NCI-H2227 treated with DMSO at 0.1 percent for 48 hours (cell line): ENCODE measurements around the gene APIP.

Experiments
- DNase-seq: peaks from one replicate; lab custom pipeline; 2025; lab: John Stamatoyannopoulos, UW

APIP gene

DNA sequence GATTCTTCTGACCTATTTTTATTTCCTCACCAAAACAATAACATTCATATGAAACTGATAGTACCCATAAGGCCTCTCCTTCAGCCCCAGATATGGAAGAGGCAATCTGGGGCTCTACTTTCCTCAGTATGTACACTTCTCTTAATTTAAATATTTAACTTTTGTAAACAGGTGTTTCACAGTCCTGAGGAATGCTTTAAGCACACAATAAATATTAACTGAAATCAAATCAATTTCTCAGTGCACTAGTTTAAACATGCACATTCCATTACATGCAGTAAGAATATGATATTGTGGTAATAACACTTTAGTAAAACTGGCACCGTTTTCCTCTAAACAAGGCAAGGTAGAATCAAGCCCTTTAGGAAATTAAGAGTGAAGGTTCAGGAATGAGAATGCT is 28.9 kb downstream of the APIP start:
- no peak for DNase-seq

DNA sequence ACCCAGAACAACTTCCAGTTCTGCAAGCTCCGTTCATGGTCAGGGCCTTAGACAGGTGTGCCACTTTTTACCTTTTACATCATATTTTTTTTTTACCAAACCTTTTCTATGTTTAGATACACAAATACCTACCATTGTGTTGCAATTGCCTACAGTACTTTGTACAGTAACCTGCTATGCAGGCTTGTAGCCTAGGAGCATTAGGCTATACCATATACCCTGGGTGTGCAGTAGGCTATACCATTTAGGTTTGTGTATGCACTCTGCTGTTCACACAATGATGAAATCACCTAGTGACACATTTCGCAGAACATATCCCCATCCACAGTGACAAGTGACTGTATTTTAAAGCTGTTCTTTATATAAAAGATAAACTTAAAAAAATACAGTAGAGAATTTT is 29.6 kb downstream of the APIP start:
- no peak for DNase-seq

DNA sequence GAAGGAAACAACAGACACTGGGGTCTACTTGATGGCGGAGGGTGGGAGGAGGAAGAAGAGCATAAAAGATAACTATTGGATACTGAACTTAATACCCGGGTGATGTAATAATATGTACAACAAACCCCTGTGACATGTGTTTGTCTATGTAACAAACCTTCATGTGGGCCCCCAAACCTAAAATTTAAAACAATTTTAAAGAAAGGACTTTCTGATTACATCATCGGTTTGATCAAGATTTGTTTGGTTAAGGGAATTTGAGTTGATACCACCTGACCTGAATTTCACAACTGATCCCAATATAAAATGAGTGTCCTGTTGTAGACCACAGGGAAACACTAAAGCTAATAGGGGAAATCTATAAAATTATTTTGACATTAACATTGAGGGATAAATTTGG is 34.3 kb downstream of the APIP start:
- no peak for DNase-seq

DNA sequence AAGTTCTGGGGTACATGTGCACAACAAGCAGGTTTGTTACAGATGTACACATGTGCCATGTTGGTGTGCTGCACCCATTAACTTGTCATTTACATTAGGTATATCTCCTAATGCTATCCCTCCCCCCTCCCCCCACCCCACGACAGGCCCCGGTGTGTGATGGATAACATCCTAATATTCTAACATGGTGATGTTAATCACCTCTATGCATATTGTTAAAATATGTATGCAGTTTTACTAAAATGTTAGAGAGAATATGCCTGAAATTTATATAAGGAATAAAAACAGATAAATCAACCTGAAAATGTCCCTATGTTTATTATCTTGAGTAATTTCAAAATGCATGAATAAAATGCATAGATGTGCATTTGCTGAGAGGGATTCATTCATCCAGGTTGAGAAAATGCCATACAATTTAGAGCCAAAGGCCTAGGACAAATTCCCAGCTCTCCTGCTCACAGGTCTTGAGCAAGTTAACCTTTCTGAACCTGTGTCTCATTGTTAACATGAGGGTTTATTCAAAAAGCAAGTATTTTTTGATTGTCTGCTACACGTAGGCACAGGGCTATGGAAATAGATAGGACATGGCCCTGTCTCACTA is 38.7 kb downstream of the APIP start:
- no peak for DNase-seq

DNA sequence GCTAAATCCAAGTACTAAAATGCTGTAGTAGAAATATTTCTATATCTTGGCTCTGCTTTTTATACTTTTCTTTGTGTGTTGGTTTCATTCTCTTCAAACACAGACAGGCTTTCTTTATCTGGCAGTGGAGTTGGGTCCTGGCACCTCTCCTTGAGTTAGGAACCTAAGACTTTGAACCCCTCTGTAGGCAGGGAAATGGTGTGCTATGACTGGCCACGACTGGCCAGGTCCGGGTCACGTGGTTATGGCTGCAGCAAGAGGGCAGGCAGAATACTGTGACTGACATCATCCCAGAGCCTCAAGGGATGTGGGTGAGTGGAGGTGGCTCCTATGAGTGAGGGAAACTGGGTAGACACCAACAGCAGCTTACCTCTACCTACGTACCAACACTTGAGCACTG is 42.0 kb downstream of the APIP start:
- no peak for DNase-seq

DNA sequence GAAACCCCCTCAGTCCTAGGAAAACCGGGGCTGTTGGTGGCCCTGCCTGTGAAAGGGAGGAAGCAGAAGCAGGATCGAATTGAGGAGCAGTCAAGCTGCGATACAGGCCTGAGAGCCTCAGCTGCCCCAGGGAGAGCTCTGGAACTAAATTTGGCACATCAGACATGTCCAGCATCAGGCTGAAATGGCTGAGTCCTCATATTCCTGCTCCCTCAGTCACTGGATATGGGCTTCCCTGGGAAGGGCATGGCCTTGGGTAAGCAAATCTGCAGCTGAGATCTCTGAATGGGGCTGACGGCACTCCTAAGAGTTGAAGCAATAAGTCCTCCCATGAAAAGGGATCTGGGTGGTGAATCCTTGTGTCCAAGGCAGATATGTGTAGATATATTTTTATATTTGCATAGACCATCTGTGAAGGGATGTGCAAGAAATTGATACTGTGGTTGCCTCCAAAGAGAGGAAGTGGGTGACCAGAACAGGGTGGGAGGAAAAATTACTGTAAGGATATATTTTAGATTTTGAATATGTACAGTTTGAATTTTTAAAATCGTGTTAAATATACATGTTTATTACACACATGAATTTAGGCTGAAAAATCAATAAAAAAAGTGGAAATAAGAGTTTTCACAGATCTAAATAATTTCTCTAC is 45.5 kb downstream of the APIP start:
- DNase-seq, result no peak

DNA sequence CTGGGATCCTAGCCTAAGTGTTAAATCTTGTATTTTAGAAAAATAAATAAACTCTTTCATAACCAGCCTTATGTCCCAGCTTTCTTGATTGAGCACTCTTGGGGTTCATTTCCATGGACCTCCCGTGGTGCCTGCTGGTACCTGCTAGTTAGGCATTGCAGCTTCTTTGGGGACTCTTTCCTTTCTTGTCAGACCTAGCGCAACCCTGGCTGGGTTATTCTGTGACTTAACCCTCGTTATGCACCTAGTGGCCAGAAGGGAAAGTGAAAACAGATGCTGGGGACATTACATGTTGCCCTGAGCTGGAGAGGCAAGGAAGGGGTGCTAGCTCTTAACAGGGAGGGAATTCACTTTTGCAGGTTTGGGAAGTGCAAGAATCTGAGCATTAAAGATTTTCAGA is 46.8 kb downstream of the APIP start:
- DNase-seq, result no peak

DNA sequence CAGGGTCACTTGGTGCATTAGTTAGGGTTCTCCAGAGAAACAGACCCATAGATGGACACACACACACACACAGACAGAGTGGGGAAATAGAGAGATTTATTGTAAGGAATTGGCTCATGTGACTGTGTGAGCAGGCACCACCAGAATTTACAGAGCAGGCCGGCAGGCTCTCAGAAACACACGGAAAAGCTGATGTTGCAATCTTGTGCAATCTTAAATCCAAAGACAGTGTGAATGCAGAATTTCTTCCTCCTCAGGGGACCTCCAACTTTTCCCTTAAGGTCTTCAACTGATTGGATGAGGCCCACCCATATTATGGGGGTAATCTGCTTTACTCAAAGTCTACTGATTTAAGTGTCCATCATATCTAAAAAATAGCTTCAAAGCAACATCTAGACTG is 49.8 kb downstream of the APIP start:
- no peak for DNase-seq

DNA sequence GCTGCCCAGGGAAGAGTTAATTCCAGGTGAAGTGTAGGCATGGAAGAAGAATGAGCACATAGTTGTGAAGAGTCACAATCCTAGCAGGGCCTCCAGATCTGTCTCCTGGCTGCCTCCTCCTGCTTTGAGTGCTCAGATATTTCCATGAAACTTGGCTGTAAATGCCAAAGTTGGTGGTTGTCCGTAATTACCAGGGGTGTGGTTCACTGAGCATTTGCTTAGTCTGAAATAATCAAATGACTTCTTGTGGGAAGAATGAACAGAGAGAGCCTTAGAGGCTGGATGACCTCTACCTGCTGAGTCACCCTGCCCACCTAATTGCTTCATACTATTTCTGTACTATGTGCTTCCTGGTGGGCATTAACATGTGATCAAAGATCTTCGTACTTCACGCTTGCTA is 50.9 kb downstream of the APIP start:
- DNase-seq, result no peak

DNA sequence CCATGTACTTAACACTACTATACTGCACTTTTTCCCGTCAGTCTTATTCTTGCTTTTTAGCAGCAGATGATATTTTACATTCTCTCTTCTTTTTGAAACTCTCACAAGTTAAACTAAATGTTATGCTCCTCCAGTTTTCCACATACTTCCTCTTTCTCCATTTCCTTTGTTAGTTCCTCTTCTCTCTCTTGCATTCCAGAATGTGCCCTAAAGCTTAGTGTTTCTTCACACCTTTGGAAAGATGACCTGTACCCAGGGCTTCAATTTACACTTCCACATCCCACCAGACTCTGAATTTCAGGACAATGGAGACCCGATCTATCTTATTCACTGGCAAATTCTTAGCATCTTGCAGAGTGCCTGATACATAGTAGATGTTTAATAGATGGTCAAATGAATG is 51.8 kb downstream of the APIP start:
- DNase-seq, result no peak

DNA sequence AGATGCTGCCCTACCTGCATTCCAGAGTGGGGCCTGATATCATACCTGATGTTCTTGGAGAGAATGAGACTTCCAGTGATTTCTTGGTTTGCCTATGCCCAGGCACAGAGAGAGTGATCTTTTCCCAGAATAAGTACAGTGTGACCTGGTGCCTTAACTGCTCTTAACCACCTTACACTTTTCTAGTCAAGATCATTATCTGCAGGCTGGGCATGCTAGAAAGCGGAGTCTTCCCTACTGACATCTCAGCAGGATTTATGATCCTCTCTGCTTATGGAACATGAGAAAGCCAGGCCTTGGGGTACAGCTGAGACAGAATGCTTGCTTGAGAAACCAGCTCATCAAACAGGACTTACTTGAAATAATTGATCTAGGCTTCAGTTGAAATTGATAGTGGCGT is 53.1 kb downstream of the APIP start:
- DNase-seq, result no peak

DNA sequence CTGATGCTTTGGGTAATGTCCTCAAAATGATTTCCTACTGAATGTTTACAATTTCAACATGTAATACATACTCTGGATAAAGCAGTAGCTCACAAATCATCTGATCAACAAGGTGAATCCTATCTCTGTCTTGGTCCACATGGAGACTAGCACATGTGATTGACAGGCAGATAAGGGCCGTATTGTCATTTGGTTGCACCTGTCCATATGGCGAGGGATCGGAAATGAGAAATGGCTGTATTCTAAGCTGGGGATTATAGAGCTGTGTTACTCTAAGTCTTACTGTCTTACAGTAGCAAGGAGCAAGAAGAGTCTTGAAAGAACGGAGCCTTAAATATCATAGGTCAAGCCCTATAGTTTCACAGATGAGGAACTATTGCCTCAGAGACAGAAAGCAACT is 55.7 kb downstream of the APIP start:
- no peak for DNase-seq

DNA sequence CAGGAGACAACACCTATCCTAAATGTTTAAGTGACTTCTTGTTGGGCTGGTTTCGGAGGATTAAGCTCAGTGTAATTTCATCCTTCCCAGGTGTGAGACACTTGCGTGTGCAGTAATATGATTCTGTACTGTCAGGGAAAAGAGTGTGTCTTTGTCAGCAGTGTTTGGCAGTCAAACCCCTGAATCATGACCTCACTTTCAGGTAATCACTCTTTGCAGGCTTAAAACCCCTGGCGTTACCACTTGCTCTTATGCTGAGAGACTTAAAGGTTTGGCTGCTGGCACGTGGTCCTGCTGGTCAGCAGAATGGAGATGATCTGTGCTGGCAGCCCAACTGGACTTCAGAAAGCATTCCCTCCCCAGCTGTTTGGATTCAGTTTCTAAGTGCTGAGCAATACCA is 56.1 kb downstream of the APIP start:
- no peak for DNase-seq

DNA sequence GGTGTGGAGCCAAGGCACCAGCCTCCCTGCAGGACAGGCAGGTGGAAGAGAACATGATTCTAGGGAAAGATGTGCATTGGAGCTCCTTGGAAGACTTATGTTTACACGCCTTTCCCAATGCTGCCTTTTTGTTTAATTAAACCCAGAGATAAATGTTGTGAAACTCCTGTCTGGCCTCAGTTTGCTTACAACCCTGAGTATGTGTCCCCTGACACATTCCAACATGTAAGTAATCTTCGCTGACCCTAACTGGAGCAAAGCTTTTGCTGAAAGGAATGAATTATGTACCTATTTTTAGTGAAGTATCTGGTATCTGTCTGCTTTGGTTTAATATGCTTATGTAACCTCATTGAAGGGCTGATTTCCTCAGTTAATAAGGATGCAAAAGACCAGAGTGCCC is 56.7 kb downstream of the APIP start:
- DNase-seq, result no peak

DNA sequence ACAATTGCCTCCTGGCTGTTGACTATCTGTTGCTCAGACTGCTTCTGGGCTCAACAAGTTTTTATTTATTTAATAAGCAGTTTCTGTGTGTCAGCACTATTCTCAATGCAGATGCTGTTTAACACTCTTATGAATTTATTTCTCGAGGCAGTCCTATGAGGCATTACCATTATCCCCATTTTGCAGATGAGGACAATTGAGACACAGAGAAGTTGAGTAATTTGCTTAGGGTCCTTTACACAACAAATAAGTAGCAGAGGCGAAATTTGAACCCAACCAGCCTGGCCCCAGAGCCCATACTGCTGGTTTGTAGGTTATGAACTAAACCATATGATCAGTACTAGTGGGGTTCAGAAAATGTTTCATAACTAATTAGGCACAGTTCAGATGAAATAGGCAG is 58.7 kb downstream of the APIP start:
- DNase-seq, result no peak

DNA sequence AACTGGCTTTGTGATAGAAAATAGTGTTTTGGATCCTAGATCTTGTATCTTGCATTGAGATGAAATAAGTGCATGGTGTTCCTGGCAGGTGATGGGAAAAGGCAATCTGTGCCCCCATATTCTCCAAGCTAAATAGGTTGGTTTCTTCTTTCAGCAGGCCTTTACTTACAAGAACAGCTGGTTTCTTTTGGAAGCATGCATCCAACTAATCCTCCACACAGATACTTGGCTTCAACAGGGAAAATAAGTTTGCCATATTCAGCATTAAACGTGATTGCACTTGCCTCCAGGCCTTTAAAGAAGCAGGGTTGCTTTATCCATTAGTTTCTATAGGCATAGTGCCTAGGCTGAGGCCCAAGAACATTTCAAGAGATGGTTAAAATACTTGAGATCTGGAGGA is 59.9 kb downstream of the APIP start:
- no peak for DNase-seq

DNA sequence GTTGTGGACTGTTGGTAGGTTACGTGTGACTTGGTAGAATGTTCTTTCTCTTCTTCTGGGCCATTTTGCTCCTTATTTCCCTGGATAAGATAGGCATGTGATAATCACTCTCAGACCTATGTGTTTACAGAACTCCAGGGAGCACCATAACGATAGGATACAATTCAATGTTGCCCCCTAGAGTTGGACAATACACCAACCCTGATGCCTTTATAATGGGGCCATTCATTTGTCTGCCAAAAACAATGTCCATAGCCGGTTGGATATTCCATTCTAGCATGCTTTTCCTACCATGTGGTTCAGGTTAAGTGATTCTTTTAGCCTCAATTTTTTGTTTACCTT is 60.5 kb downstream of the APIP start:
- DNase-seq, result no peak

DNA sequence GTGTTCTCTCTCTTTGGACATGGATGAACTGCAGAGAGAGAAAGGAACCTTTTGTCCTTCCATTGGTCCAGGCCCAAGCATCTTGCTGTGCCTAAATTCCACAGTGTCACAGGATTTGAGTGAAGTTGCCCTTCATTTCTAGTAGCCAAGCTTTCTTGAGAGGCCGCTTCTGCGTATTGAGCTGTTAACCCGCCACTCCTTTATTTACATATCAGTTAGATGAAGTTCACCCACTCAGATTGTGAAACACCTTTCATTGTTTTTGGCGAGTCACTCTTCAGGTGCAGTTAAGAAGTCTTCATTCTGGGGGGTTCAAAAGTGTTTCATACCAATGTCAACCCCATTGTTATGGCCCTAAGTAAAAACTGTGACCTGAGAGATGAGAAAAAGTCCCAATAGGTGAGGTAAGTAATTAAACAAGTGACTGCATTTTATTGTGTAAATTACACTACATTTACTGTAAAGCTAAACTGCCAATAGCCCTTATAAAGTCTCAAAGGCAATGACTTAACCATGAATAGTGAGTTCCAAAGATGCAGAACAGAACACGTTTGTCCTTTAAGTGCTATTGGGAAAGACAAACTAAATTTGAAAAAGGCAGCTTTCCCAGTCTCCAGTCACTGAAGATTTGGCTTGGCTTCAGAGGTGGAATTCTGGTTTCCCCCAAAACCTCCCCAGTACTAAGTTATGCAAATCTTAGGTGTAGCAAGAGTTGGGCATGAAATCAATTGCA is 61.0 kb downstream of the APIP start:
- no peak for DNase-seq

DNA sequence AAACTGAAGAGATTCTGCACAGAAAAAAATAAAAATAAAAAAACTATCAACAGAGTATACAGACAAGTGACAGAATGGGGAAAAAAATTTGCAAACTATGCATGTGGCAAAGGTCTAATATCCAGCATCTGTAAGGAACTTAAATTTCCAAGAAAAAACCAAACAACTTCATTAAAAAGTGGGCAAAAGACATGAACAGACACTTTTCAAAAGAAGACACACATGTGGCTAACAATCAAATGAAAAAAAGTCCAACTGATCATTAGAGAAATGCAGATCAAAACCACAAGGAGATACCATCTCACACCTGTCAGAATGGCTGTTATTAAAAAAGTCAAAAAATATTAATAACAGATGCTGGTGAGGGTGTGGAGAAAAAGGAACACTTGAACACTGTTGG is 64.3 kb downstream of the APIP start:
- DNase-seq, result no peak

DNA sequence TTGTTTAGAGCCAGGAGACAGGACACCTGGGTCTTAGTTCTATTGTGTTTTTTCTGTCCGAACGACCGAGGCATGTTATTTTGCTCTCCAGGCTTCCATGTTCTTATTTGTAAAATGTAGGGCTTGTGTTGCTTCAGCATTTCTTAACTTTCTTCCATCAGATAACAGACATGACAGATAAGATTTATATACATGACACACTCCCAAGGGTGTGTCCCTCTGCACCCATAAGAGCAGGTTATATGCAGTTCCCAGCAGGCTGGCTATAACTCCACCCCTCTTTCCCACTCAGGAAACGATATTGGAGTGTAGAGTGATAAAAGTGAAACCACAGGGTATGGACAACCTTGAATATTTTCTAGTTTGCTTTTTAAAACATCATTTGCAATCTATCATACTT is 65.8 kb downstream of the APIP start:
- DNase-seq, result no peak

DNA sequence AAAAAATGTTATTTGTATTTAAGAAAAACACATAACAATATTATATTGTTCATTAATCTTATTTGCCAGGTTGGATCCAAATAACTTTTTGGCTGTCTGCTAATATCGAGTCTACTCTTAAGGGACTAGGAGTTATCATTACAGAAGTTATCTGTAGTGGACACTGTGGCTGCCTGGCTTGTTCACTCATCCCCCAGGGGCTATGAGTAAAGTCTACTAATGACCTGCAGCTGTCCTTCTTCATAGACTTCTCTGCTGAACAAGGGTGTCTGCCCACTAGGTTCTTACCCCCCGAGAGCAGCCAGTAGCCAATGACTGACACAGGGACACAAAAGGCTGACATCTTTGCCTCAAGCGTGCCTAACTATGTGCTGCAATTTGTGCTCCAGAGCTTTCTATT is 69.7 kb downstream of the APIP start:
- no peak for DNase-seq

DNA sequence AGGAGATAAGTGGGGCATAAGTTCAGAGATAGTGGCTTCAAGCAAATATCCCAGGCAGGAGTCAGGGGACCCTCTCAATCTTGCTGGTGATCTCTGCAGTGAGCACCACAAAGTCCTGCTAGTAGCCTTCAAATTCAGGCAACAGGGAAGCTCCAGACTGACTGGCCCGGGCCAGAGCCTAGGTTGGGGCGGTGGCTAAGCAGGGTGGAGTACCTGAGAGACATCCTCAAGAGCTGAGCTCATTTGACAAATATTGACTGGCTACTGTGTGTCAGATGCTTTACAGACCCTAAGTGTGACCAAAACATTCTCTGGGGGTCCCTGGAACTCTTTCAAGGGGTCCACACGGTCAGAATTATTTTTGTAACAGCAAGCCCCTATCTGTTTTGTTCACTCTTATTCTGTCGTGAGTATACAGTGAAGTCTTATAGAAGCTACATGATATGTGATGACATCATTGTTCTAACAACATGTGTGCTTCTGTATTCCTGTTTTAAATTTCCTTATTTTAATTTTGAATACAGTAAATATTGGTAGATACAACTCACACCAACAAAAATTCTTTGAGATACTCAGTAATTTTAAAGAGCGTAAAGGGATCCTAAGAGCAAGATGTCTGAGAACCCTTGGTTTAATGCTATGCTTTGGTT is 71.6 kb downstream of the APIP start:
- no peak for DNase-seq

DNA sequence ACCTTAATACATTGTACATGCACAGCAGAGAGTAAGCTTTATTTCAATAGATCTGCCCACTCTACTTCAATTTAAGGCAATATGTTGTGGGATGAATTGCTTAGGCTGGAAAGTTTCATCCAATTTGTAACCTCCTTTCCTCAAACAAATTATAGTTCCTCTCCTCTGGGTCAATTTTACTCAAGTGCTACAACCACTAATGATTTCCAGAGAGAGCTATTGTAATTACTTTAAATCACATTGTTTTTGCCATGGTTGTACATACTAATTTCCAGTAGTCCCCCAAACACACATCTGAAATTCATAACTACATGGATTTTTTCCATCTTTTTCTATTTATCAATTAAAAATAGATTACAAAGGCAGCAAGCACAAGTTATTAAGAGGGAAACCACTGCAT is 72.9 kb downstream of the APIP start:
- DNase-seq, result no peak
